Trophoblast cell (in vitro differentiated cells and primary cell): Measurements from ENCODE around the gene LRRC4B.
"Not testable (repeated sequence)": the region's sequence is repeated elsewhere in the genome, so short reads cannot be mapped to it uniquely, and the experiment has no call there.

ENCODE experiments used
- DNase-seq, 2 donors: peaks; one replicate each; pipeline ENCODE4 v3.0.0-alpha.2; 2016
- H2AFZ ChIP-seq: 2 replicates; pipeline ENCODE4 v1.6.1; 2013; ENCODE audit warnings: low read length, moderate library complexity, mild to moderate bottlenecking; ENCODE audit not compliant: insufficient read depth, poor library complexity
- H2AK5ac ChIP-seq: 2 replicates; pipeline ENCODE4 v1.6.1; 2013; ENCODE audit warnings: mild to moderate bottlenecking, low read length
- H2BK120ac ChIP-seq: 2 replicates; pipeline ENCODE4 v1.6.1; 2013; ENCODE audit warnings: low read length, mild to moderate bottlenecking, moderate library complexity; ENCODE audit not compliant: insufficient read depth, poor library complexity
- H2BK12ac ChIP-seq: 2 replicates; pipeline ENCODE4 v1.6.1; 2013; ENCODE audit warnings: mild to moderate bottlenecking, low read length, moderate library complexity
- H2BK5ac ChIP-seq: 2 replicates; pipeline ENCODE4 v1.6.1; 2013; ENCODE audit warnings: low read length, low read depth, moderate library complexity, mild to moderate bottlenecking; ENCODE audit not compliant: poor library complexity
- H3K14ac ChIP-seq: 2 replicates; pipeline ENCODE4 v1.6.1; 2013; ENCODE audit warnings: mild to moderate bottlenecking, low read length
- H3K18ac ChIP-seq: 2 replicates; pipeline ENCODE4 v1.6.1; 2013; ENCODE audit warnings: mild to moderate bottlenecking, low read length
- H3K23ac ChIP-seq: 2 replicates; pipeline ENCODE4 v1.6.1; 2013; ENCODE audit warnings: low read length
- H3K27ac ChIP-seq: 2 replicates; pipeline ENCODE4 v1.5.1; 2013; ENCODE audit warnings: low read depth, mild to moderate bottlenecking, inconsistent platforms, low read length, moderate library complexity
- H3K27me3 ChIP-seq: 2 replicates; pipeline ENCODE4 v1.6.1; 2013; ENCODE audit warnings: inconsistent platforms, mild to moderate bottlenecking, low read length, moderate library complexity; ENCODE audit not compliant: insufficient read depth
- H3K36me3 ChIP-seq, 2 experiments: 1 replicate in 1 of 2; 2 replicates in 1 of 2; pipeline ENCODE4 v1.6.1; 2013; ENCODE audit warnings: low read length in 2 of 2, mild to moderate bottlenecking in 2 of 2, moderate library complexity in 1 of 2; ENCODE audit not compliant: insufficient read depth in 2 of 2, control insufficient read depth in 1 of 2
- H3K4ac ChIP-seq: 2 replicates; pipeline ENCODE4 v1.6.1; 2013; ENCODE audit warnings: low read depth, mild to moderate bottlenecking, low read length, moderate library complexity
- H3K4me1 ChIP-seq, 2 experiments: 1 replicate in 1 of 2; 2 replicates in 1 of 2; pipeline ENCODE4 v1.6.1; 2013; ENCODE audit warnings: low read length in 2 of 2, mild to moderate bottlenecking in 2 of 2, moderate library complexity in 1 of 2; ENCODE audit not compliant: insufficient read depth in 2 of 2, control insufficient read depth in 1 of 2
- H3K4me2 ChIP-seq: 2 replicates; pipeline ENCODE4 v1.6.1; 2013; ENCODE audit warnings: inconsistent platforms, mild to moderate bottlenecking, low read length, moderate library complexity
- H3K4me3 ChIP-seq: 2 replicates; pipeline ENCODE4 v1.5.1; 2013; ENCODE audit warnings: mild to moderate bottlenecking, low read depth, low read length, inconsistent platforms
- H3K79me1 ChIP-seq: one replicate; pipeline ENCODE4 v1.6.1; 2013; ENCODE audit warnings: low read length
- H3K79me2 ChIP-seq: 2 replicates; pipeline ENCODE4 v1.6.1; 2013; ENCODE audit warnings: low read length, mild to moderate bottlenecking; ENCODE audit not compliant: control insufficient read depth, insufficient read depth, poor library complexity
- H3K9ac ChIP-seq: 2 replicates; pipeline ENCODE4 v1.6.1; 2013; ENCODE audit warnings: mild to moderate bottlenecking, low read length
- H3K9me3 ChIP-seq: 2 replicates; pipeline ENCODE4 v1.6.1; 2013; ENCODE audit warnings: low read depth, mild to moderate bottlenecking, control low read depth, inconsistent platforms, low read length; ENCODE audit not compliant: insufficient read depth
- H4K12ac ChIP-seq: 2 replicates; pipeline ENCODE4 v1.6.1; 2013; ENCODE audit warnings: low read depth, mild to moderate bottlenecking, low read length, moderate library complexity
- H4K8ac ChIP-seq: 2 replicates; pipeline ENCODE4 v1.6.1; 2013; ENCODE audit warnings: low read depth, mild to moderate bottlenecking, low read length, moderate library complexity
- H4K91ac ChIP-seq: one replicate; pipeline ENCODE4 v1.6.1; 2013; ENCODE audit warnings: low read depth, mild to moderate bottlenecking, low read length, moderate library complexity
- WGBS: extraction: QIAGEN DNeasy Blood & Tissue Kit; methylation state at CpG from one replicate; pipeline ENCODE4 v1.1.7; 2013; ENCODE audit warnings: missing lambda C conversion rate; ENCODE audit not compliant: insufficient read length, insufficient coverage; ENCODE audit errors: extremely low coverage; 5-methylcytosine and 5-hydroxymethylcytosine counted together

LRRC4B gene

DNA sequence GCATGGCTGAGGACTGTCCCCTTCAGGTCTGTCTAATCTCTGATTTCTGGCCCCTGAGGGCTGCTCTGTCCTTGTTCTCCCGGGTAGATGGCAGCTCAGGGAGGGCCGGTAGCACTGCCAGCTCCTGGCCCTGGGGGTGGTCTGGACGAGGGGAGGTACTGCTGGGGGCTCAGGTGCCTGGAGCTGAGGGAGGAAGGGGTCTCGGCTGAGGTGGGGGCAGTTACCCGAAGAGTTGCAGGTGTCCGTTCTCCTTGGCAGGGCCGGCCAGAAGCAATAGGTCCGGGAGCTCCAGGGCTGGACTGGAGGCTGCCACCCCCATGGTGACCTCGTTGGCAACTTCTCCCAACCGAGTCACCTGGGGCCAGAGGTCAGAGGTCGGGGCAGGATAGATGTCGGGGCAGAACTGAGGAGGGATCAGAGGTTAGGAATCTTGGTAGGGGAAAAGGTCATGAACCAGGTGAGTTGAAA lies 93.1 kb downstream of the LRRC4B start:
- no peak for DNase-seq
- H2AFZ ChIP-seq, result no peak overlapping the region
- H3K4ac ChIP-seq, result no peak overlapping the region
- H2AK5ac ChIP-seq, result no peak overlapping the region
- no peak overlapping the region for H2BK12ac ChIP-seq
- no peak overlapping the region for H4K91ac ChIP-seq
- peaks cover 5% of the 10 kb centered on the region for H3K79me2 ChIP-seq
- H3K9ac ChIP-seq, result no peak overlapping the region
- no peak overlapping the region for H4K12ac ChIP-seq
- no peak overlapping the region for H3K23ac ChIP-seq
- H3K14ac ChIP-seq, result no peak overlapping the region
- no peak overlapping the region for H3K27ac ChIP-seq
- WGBS, result no CpG with 5 or more reads among the region's 12 CpGs
- no peak overlapping the region for H2BK5ac ChIP-seq
- peaks cover 4% of the 10 kb centered on the region for H3K9me3 ChIP-seq
- peaks cover 20% of the 10 kb centered on the region in 2 experiments for H3K36me3 ChIP-seq
- H3K4me2 ChIP-seq, result no peak overlapping the region
- no peak overlapping the region for H4K8ac ChIP-seq
- H3K4me3 ChIP-seq, result no peak overlapping the region
- no peak overlapping the region for H3K18ac ChIP-seq
- no peaks in the 10 kb centered on the region for H3K27me3 ChIP-seq
- no peak overlapping the region for H2BK120ac ChIP-seq
- H3K4me1 ChIP-seq, result peaks cover 3 to 13% of the 10 kb centered on the region in 2 experiments
- peaks cover 3% of the 10 kb centered on the region for H3K79me1 ChIP-seq

DNA sequence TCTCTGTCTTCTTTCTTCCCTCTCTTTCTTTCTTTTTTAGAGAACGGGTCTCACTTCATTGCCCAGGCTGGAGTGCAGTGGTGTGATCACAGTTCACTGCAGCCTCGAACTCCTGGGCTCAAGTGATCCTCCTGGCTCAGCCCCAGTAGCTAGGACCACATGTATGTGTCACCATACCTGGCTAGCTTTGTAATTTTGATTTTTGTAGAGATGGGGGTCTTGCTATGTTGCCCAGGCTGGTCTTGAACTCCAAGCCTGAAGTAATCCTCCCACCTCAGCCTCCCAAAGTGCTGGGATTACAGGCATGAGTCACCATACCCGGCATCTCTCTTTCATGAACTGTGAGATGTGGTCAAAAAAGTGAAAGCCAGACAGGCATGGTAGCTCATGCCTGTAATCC lies 94.9 kb downstream of the LRRC4B start:
- WGBS, result no CpG with 5 or more reads among the region's 3 CpGs
- H3K23ac ChIP-seq, H2AK5ac ChIP-seq, H3K36me3 ChIP-seq, H3K14ac ChIP-seq, H4K12ac ChIP-seq, H2AFZ ChIP-seq, H3K79me2 ChIP-seq, H3K4me2 ChIP-seq, H3K4me3 ChIP-seq, H3K27ac ChIP-seq, H4K91ac ChIP-seq, H2BK120ac ChIP-seq, H2BK12ac ChIP-seq, H3K9ac ChIP-seq, H2BK5ac ChIP-seq, H4K8ac ChIP-seq, H3K4ac ChIP-seq, H3K79me1 ChIP-seq, H3K9me3 ChIP-seq, H3K27me3 ChIP-seq, DNase-seq, H3K18ac ChIP-seq: not testable (repeated sequence)
- peaks cover 3 to 13% of the 10 kb centered on the region in 2 experiments for H3K4me1 ChIP-seq

DNA sequence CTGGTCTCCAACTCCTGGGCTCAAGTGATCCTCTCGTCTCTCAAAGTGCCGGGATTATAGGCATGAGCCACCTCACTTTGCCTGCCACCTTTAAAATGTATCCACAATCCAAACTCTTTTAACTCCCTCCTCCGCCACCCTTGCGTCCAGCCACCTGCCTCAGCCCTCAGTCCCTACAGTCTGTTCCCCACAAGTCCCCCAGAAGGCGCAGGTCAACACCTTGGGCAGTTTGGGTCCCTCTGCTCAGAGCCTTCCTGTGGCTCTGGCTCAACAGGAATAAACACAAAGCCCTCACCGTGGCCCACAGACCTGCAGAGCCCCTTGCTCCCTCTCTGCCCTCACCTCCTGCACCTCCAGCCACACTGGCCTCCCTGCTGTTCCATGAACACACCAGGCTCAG lies 99.4 kb downstream of the LRRC4B start:
- no peak overlapping the region for H3K23ac ChIP-seq
- H3K9me3 ChIP-seq, result peaks cover 2% of the 10 kb centered on the region
- H3K27ac ChIP-seq, result no peak overlapping the region
- no CpG with 5 or more reads among the region's 6 CpGs for WGBS
- no peak overlapping the region for H2AK5ac ChIP-seq
- no peak overlapping the region for H2BK120ac ChIP-seq
- no peak overlapping the region for H3K4ac ChIP-seq
- no peak overlapping the region for H2BK12ac ChIP-seq
- no peaks in the 10 kb centered on the region for H3K27me3 ChIP-seq
- no peak overlapping the region for H4K91ac ChIP-seq
- no peaks in the 10 kb centered on the region for H3K79me2 ChIP-seq
- no peak overlapping the region for H3K4me3 ChIP-seq
- no peak overlapping the region for H4K12ac ChIP-seq
- no peak overlapping the region for H2AFZ ChIP-seq
- H3K79me1 ChIP-seq, result no peaks in the 10 kb centered on the region
- peaks cover 0 to 6% of the 10 kb centered on the region in 2 experiments for H3K4me1 ChIP-seq
- no peak overlapping the region for H3K14ac ChIP-seq
- no peak overlapping the region for H2BK5ac ChIP-seq
- no peak overlapping the region for H4K8ac ChIP-seq
- no peaks in the 10 kb centered on the region for H3K36me3 ChIP-seq
- no peak overlapping the region for H3K9ac ChIP-seq
- H3K4me2 ChIP-seq, result no peak overlapping the region
- H3K18ac ChIP-seq, result no peak overlapping the region
- DNase-seq, result no peak

DNA sequence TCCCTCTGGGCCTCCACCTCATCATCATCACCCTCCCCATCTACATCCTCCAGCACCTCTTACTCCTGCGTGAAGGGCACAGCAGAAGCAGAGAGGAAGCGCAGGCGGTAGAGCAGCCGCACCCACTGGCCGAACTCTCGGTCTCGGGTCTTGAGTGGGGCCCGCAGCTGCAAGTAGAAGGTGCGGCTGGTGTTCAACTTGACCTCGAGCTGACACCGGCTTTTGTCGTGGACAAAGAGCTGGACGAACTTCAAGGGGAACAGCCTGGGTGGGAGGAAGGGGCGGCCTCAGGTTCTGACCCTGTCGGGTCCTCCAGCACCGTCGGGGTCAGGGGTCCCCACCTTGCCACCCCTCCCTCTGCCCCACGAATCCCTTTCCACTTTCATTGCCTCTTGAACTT lies 100.7 kb downstream of the LRRC4B start:
- Histone ChIP-seq H3K23ac (no peak overlapping the region), H4K12ac (no peak overlapping the region), H3K4me3 (no peak overlapping the region), H2BK120ac (no peak overlapping the region), H3K79me2 (no peaks in the 10 kb centered on the region), H4K91ac (no peak overlapping the region), H2AFZ (no peak overlapping the region), H4K8ac (no peak overlapping the region), H3K27ac (no peak overlapping the region), H3K4me1 (peaks cover 0 to 6% of the 10 kb centered on the region in 2 experiments), H2BK5ac (no peak overlapping the region), H3K4ac (no peak overlapping the region), H3K14ac (no peak overlapping the region), H3K9me3 (peaks cover 2% of the 10 kb centered on the region), H3K9ac (no peak overlapping the region), H3K36me3 (no peaks in the 10 kb centered on the region), H3K4me2 (no peak overlapping the region), H3K27me3 (no peaks in the 10 kb centered on the region), H2AK5ac (no peak overlapping the region), H2BK12ac (no peak overlapping the region), H3K79me1 (no peaks in the 10 kb centered on the region), H3K18ac (no peak overlapping the region)
- no peak for DNase-seq
- no CpG with 5 or more reads among the region's 18 CpGs for WGBS
